Inflammatory macrophage treated with lipopolysaccharide for 1 hour (primary cell): ENCODE data around the gene PLEKHA7.
"Not testable (repeated sequence)": the region's sequence is repeated elsewhere in the genome, so short reads cannot be mapped to it uniquely, and the experiment has no call there.

Source experiments
- DNase-seq, 2 donors: peaks; one replicate each; pipeline ENCODE4 v3.0.0-alpha.2; 2020 to 2022

The PLEKHA7 gene

DNA sequence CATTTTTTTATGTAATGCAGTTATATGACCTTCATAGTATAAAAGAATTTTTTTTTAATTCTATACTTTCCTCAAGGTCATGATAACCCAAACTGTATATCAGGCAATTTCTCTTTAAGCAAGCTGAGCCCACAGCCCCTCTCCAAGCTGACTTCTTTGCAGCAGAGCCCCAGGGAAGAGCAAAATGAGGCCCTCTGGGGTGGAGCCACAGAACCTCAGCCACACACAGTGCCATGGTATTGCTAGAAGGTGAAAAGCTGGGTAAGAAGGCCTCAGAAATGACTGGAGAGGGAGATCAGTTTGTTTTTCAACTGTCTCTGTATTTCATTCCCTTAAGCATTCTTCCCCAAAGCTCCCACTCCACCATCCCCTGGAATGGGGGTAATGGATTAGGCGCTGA is 108.8 kb downstream of the PLEKHA7 start:
- DNase-seq = no peak

GRCh38 chr11:16904761-16905160 is 109.5 kb downstream of the PLEKHA7 start:
- DNase-seq = not testable (repeated sequence)

- DNase-seq = no peak
These were observed 111.3 kb downstream of the PLEKHA7 start for GRCh38 chr11:16902781-16903378.

DNA sequence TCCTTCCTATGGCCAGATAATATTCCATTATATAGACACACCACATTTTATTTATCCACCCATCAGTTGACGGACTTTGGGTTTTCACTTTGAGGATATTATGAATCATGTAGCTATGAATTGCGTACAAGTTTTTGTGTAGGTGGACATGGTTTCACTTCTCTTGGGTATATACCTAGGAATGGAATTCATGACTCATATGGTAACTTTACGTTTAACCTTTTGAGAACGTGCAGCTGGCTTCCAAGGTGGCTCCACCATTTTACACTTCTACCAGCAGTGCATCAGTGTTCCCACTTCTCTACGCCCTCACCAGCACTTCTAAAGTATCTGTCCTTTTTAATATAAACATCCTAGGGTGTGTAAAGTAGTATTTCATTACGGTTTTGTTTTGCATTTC is 112.0 kb downstream of the PLEKHA7 start:
- DNase-seq = peak; percentile 9 to 37

GRCh38 chr11:16900491-16900890 is 113.7 kb downstream of the PLEKHA7 start:
- no peak for DNase-seq

GRCh38 chr11:16899708-16900303 is 114.4 kb downstream of the PLEKHA7 start:
- DNase-seq = no peak

DNA sequence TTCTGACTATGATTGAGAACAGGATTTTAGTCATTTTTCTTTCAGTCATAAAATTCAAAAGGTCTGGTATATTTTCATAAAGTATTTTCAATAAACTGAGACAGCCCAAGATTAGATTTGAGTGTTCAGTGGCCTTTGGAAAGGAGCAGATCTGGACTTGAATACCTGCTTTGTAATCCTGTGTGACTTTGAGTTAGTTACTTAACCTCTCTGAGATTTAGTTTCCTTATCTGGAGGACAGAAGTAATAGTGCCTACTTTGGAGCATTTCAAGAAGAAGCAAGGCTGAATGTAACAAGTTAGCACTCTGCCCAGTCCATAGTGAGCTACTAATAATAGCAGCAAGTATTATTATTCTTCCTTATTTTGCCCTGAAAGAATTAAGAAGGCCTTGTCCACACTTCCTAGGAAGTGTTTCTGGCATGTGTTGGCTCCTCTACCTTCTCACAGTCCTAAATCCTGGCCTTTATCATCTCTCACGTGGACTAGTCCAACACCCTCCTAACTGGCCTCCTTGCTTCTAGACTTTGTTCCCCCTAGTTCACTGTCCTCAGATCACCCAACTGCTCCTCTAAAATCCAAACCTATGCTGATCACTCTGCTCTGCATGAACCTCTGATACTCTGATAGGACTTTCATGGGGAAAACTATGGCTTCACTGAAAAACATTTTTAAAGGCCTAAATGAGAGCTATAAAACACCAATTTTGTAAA is 115.8 kb downstream of the PLEKHA7 start:
- DNase-seq = no peak

GRCh38 chr11:16897470-16898061 is 116.6 kb downstream of the PLEKHA7 start:
- DNase-seq = peak; percentile 30 to 36

- DNase-seq = no peak
These were observed 117.3 kb downstream of the PLEKHA7 start for GRCh38 chr11:16896729-16897469.

- DNase-seq = no peak
These were observed 118.9 kb downstream of the PLEKHA7 start for GRCh38 chr11:16895306-16895705.

- no peak for DNase-seq
These were observed 120.7 kb downstream of the PLEKHA7 start for GRCh38 chr11:16893456-16894066.

DNA sequence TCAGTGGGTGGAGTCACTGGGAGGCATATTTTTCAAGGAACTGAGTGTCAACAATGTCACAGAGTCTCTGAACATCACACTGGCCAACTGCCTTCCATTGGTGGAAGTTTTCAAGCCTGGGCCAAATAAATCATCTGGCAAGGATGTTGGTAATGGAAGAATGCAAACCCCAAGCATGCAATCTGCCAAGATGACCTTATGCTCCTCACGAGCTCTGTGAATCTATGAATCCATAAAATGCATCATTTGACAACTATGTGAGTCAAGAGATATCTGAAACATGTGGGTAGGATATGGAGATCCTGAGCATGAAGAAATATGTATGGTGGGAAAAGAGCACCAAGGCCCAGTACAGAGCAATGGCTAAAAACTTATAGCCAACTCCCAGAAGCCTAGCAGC is 122.2 kb downstream of the PLEKHA7 start:
- no peak for DNase-seq

DNA sequence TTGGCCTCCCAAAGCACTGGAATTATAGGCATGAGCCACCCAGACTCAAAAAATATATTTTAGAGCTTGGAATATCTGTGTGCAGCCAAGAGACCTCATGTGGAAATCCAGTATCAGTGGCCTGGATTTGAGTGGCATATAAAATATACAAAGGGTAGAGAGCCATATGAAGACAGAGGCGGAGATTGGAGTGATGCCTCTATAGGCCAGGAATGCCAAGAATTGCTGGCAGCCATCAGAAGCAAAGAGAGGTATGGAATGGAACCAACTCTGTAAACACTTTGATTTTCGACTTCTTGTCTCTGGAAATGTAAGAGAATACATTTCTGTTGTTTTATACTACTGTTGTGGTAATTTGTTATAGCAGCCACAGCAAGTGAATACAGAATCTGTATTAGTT is 123.0 kb downstream of the PLEKHA7 start:
- DNase-seq = no peak

DNA sequence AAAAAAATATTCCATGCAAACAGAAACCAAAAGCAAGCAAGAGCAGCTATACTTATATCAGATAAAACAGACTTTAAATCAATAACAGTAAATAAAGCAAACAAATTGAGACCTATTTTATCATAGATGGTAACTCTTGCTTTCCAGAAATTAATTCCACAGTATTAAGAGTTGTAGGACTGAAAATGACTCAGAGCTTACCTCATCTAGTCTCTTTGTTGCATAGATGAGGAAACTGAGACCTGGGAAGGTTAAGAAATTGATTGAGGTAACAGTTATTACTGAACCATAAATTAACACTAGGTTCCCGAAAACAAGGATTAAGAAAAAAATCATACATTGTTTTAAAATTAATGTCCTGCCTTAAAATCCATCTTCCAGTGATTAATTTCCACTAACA is 123.8 kb downstream of the PLEKHA7 start:
- no peak for DNase-seq

GRCh38 chr11:16889905-16890304 is 124.3 kb downstream of the PLEKHA7 start:
- no peak for DNase-seq

GRCh38 chr11:16889010-16889409 is 125.2 kb downstream of the PLEKHA7 start:
- not testable (repeated sequence) for DNase-seq

DNA sequence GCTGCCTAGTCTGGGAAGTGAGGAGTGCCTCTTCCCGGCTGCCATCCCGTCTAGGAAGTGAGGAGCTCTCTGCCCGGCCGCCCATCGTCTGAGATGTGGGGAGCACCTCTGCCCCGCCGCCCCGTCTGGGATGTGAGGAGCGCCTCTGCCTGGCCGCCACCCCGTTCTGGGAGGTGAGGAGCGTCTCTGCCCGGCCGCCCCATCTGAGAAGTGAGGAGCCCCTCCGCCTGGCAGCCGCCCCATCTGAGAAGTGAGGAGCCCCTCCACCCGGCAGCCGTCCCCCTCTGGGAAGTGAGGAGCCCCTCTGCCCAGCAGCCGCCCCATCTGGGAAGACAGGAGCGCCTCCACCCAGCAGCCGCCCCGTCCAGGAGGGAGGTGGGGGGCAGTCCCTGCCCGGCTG is 126.3 kb downstream of the PLEKHA7 start:
- DNase-seq = not testable (repeated sequence)

DNA sequence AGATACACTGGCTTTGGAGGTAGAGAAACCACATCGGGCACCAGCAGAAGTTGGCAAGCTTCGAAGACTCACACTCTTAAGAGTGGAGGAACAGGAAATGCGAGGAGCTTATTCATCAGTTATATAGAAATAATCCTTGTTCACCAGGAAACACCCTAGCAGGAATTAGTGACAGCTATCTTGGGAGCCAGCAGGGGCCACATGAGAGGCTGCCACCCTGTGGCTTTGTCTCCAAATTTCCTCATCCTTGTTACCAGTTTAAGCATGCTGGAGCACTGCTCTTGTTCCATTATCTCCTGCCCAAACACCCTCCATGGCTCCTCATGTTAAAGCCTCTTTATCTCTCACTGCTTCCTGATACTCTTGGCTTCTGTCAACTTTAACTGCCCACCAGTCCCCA is 131.0 kb downstream of the PLEKHA7 start:
- DNase-seq = peak; percentile 47 to 49

GRCh38 chr11:16881766-16882165 is 132.4 kb downstream of the PLEKHA7 start:
- no peak for DNase-seq

- DNase-seq = peak in 1 of 2 donors; percentile 17
These were observed 133.0 kb downstream of the PLEKHA7 start for GRCh38 chr11:16881074-16881709.

- no peak for DNase-seq
These were observed 133.9 kb downstream of the PLEKHA7 start for GRCh38 chr11:16880184-16880801.

GRCh38 chr11:16879690-16880089 is 134.5 kb downstream of the PLEKHA7 start:
- no peak for DNase-seq
